ENCODE data around the gene IKZF1.

IKZF1 gene

DNA sequence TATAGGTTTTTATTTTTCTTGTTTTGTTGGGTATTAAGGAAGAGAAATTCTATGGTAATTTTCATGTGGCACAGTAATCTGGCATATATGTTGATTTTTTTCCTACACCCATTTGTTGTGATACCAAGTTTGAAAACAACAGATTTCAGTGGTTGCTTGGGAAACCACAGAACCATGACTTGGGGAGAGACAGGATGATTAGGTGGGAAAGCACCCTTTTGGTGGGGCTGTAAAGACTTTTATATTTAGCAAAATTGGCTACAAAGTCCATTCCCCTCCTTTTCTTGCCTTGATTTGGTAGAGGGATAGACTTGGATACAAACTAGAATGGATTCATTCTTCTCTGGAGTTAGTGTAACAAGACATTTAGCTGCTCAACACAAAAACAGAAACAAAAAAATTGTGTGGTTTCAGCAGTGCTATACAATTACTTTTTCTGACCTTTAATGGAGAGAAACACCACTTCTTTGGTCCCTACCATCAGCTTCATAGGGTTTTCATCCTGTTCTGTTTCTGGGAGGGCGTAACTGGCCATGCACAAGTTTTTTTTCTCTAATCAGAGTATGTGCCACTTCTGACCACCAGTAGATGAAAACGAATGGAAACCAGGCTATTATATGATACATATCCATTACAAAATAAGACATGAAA is 92.9 kb downstream of the IKZF1 start:
- Histone ChIP-seq H3K4me2 (peak overlapping the region; percentile 73), H3K9me3 (peaks cover 4% of the 10 kb centered on the region; the same call in 1 of the 2 replicates), H3K4me3 (no peak overlapping the region), H3K27me3 (no peaks in the 10 kb centered on the region), H3K9ac (no peak overlapping the region), H3K27ac (0 out of 2 replicates have a peak overlapping the region, but pooled peaks have one; percentile 49), H3K4me1 (peaks cover 58% of the 10 kb centered on the region), H3K36me3 (peaks cover 88% of the 10 kb centered on the region), H4K20me1 (peaks cover 37% of the 10 kb centered on the region)
- TF ChIP-seq Cebpa-rat (IDR thresholded peaks at IDR 0.05) = no peak

DNA sequence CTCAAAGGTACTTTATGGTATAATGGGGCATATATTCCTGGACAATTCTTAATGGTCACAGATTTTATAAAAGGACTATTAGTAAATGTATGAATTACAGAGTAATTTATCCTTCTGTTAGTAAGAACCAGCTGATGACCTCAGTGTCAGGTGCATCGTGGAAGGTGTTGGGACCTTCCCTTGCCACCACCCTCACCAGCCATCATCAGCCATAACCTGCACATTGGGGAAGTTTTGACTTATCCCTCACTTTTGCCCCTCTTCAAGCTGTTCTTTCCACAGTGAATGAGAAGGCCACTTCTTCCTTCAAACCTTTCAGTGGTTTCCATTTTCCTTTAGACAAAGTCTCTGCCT is 93.4 kb downstream of the IKZF1 start:
- Histone ChIP-seq H3K4me2 (no peak overlapping the region), H3K36me3 (peaks cover 88% of the 10 kb centered on the region), H3K27me3 (no peaks in the 10 kb centered on the region), H3K4me3 (no peak overlapping the region), H3K4me1 (peaks cover 53% of the 10 kb centered on the region), H3K9ac (no peak overlapping the region), H3K27ac (peak overlapping the region; percentile 49), H3K9me3 (peaks cover 4% of the 10 kb centered on the region; the same call in 1 of the 2 replicates), H4K20me1 (peaks cover 38% of the 10 kb centered on the region)
- TF ChIP-seq Cebpa-rat (IDR thresholded peaks at IDR 0.05) = no peak

DNA sequence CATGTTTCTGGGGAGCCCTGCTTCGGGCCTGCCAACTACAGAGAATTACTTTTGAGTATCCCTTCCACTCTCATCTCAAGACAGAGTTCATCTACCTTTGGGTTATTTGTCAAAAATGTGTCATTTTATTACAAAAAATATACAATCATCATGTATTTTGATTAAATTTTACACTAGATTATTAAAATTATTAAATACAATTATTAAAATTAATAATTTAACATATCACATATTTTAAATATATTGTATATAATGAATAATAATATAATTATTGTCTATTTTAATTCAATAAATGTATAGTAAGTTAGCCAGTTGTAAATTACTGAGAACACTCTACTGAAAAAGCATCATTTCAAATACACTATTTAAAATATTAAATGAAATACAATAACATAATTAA is 94.7 kb downstream of the IKZF1 start:
- H3K9me3 ChIP-seq = peaks cover 4% of the 10 kb centered on the region; the same call in 1 of the 2 replicates
- H3K4me3 ChIP-seq = no peak overlapping the region
- H4K20me1 ChIP-seq = peaks cover 42% of the 10 kb centered on the region
- TF ChIP-seq Cebpa-rat (IDR thresholded peaks at IDR 0.05) = no peak
- H3K4me1 ChIP-seq = peaks cover 43% of the 10 kb centered on the region
- H3K4me2 ChIP-seq = no peak overlapping the region
- H3K36me3 ChIP-seq = peaks cover 86% of the 10 kb centered on the region
- H3K27me3 ChIP-seq = no peaks in the 10 kb centered on the region
- no peak overlapping the region for H3K9ac ChIP-seq
- no peak overlapping the region for H3K27ac ChIP-seq

DNA sequence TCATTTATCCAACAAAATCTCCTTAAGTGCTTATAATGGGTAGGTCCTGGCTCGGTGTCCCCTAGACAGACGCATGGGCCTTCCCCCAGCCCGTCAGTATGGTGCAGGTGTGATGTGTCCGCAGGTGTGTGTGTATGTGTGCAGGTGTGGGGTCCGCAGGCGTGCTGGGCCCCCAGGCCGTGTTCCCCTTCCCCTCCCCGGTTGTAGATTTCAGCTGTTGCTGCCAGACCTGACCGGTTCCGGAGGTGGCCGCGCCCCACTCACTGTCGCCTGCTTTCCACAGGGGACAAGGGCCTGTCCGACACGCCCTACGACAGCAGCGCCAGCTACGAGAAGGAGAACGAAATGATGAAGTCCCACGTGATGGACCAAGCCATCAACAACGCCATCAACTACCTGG is 95.1 kb downstream of the IKZF1 start:
- no peak overlapping the region for H3K4me2 ChIP-seq
- H3K36me3 ChIP-seq = peaks cover 85% of the 10 kb centered on the region

DNA sequence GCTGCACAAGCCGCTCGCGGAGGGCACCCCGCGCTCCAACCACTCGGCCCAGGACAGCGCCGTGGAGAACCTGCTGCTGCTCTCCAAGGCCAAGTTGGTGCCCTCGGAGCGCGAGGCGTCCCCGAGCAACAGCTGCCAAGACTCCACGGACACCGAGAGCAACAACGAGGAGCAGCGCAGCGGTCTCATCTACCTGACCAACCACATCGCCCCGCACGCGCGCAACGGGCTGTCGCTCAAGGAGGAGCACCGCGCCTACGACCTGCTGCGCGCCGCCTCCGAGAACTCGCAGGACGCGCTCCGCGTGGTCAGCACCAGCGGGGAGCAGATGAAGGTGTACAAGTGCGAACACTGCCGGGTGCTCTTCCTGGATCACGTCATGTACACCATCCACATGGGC is 95.6 kb downstream of the IKZF1 start:
- Histone ChIP-seq H4K20me1 (peaks cover 47% of the 10 kb centered on the region), H3K4me2 (no peak overlapping the region), H3K27me3 (no peaks in the 10 kb centered on the region), H3K9me3 (peaks cover 4% of the 10 kb centered on the region; the same call in 1 of the 2 replicates), H3K4me1 (peaks cover 43% of the 10 kb centered on the region), H3K4me3 (no peak overlapping the region), H3K9ac (no peak overlapping the region), H3K27ac (no peak overlapping the region), H3K36me3 (peaks cover 84% of the 10 kb centered on the region)
- no peak for TF ChIP-seq Cebpa-rat (IDR thresholded peaks at IDR 0.05)

More for the DNA sequence above, 95.1 kb downstream of the IKZF1 start:
- Histone ChIP-seq H3K9me3 (peaks cover 4% of the 10 kb centered on the region; the same call in 1 of the 2 replicates), H3K4me1 (peaks cover 43% of the 10 kb centered on the region), H3K27me3 (no peaks in the 10 kb centered on the region), H3K27ac (no peak overlapping the region), H3K9ac (no peak overlapping the region), H4K20me1 (peaks cover 46% of the 10 kb centered on the region), H3K4me3 (no peak overlapping the region)
- TF ChIP-seq Cebpa-rat (IDR thresholded peaks at IDR 0.05) = no peak

DNA sequence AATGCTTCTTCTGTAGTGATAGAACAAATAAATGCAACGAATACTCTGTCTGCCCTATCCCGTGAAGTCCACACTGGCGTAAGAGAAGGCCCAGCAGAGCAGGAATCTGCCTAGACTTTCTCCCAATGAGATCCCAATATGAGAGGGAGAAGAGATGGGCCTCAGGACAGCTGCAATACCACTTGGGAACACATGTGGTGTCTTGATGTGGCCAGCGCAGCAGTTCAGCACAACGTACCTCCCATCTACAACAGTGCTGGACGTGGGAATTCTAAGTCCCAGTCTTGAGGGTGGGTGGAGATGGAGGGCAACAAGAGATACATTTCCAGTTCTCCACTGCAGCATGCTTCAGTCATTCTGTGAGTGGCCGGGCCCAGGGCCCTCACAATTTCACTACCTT is 99.9 kb downstream of the IKZF1 start:
- Histone ChIP-seq H3K27ac (no peak overlapping the region), H3K4me2 (no peak overlapping the region), H3K9ac (no peak overlapping the region), H3K9me3 (no peaks in the 10 kb centered on the region), H4K20me1 (peaks cover 47% of the 10 kb centered on the region), H3K27me3 (no peaks in the 10 kb centered on the region), H3K36me3 (peaks cover 49% of the 10 kb centered on the region), H3K4me3 (no peak overlapping the region), H3K4me1 (peaks cover 54% of the 10 kb centered on the region)
- no peak for TF ChIP-seq Cebpa-rat (IDR thresholded peaks at IDR 0.05)

DNA sequence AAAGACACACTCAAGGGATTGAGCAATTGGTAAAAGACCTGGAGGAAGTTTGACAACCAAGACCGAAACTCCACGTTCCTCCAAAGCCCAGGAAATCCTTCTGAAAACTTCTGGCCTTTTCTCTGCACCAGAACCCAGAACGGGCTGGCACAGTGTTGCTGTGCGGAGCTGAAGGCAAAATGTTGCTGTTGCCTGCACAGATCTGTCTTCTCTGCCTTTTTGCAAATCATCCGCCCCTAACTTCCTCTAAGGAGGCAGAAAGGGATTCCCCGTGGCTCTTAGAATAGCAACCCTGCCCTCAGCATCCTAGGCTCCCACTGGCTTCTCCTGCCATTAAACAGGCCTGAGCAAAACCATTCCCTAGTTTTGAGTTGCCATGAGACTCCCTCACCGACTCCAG is 100.7 kb downstream of the IKZF1 start:
- Histone ChIP-seq H3K4me3 (no peak overlapping the region), H3K36me3 (peaks cover 41% of the 10 kb centered on the region), H3K27ac (peak overlapping the region; percentile 43), H3K9ac (no peak overlapping the region), H4K20me1 (peaks cover 42% of the 10 kb centered on the region), H3K27me3 (no peaks in the 10 kb centered on the region), H3K9me3 (no peaks in the 10 kb centered on the region), H3K4me1 (peaks cover 63% of the 10 kb centered on the region), H3K4me2 (peak overlapping the region; percentile 38; the same call in 1 of the 2 replicates)
- no peak for TF ChIP-seq Cebpa-rat (IDR thresholded peaks at IDR 0.05)

DNA sequence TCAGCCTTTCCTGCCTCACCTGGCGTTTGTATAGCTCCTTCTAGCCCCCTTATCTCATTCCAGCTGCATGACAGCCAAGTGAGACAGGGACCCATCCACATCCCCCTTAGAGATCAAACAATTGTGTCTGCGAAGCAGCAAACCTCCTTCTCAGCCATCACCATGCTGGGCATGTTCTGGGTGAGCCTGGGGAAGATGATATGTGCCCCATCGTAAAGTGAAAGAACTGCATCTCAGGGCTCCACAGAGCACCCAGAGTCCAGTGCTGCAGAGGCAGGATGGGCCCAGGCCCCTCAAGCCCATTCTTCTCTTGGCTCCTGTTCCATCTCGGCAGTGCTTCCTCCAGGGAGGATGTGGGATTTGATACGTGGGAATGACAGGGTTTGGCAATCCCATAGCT is 102.4 kb downstream of the IKZF1 start:
- Histone ChIP-seq H3K4me3 (no peak overlapping the region), H3K4me1 (peaks cover 80% of the 10 kb centered on the region), H3K4me2 (peak overlapping the region; percentile 19; the same call in 1 of the 2 replicates), H3K9ac (no peak overlapping the region), H4K20me1 (peaks cover 27% of the 10 kb centered on the region), H3K36me3 (peaks cover 24% of the 10 kb centered on the region), H3K9me3 (no peaks in the 10 kb centered on the region), H3K27me3 (no peaks in the 10 kb centered on the region), H3K27ac (0 out of 2 replicates have a peak overlapping the region, but pooled peaks have one; percentile 11)
- TF ChIP-seq Cebpa-rat (IDR thresholded peaks at IDR 0.05) = no peak

DNA sequence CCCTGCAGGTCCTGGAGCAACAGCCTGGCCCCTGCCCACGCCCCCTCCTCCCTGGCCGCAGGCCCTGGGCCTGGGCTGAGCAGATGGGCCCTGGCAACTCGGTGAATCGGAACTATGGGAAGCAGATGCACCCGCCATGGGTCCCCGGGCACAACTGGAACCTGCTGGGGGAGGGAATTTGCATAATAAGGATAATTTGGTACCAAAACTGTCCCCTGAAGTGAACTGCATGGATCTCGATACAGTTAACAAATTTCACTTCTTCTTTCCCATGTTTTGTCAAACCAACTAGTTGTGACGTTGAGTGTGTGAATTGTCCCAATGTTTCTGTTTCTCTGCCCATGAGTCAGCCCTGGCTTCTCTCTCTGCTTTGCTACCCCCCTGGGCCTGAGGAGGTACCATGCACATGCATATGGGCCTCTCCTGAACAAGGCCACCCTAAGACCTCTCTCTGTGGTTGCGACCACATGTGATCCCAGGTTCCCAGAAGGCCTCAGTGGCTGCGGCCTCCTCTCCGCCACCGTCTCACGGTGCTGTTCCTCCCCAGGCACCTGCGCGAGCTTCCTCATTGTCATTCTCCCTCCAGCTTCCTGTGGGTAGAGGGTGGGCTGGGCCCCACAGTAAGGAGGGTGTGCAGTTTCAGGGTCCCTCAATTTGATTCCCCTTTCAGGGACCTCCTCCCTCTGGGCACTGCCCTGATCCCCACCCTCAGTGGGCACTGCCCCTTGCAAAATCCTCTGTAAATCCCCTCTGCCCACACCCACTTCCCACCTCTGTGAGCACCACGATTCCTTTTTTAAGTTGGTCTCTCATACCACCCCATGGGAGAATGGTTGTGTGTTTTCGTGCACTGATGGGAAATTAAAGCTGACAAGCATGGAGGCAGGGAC is 105.6 kb downstream of the IKZF1 start:
- peak overlapping the region; percentile 16 for H3K9ac ChIP-seq
- peak overlapping the region; percentile 20 for H3K4me3 ChIP-seq
- peak overlapping the region; percentile 89 for H3K4me2 ChIP-seq
- H3K9me3 ChIP-seq = no peaks in the 10 kb centered on the region
- no peaks in the 10 kb centered on the region for H4K20me1 ChIP-seq
- peaks cover 84% of the 10 kb centered on the region for H3K4me1 ChIP-seq
- H3K36me3 ChIP-seq = no peaks in the 10 kb centered on the region
- peak overlapping the region; percentile 71 for H3K27ac ChIP-seq
- TF ChIP-seq Cebpa-rat (IDR thresholded peaks at IDR 0.05) = no peak
- no peaks in the 10 kb centered on the region for H3K27me3 ChIP-seq

DNA sequence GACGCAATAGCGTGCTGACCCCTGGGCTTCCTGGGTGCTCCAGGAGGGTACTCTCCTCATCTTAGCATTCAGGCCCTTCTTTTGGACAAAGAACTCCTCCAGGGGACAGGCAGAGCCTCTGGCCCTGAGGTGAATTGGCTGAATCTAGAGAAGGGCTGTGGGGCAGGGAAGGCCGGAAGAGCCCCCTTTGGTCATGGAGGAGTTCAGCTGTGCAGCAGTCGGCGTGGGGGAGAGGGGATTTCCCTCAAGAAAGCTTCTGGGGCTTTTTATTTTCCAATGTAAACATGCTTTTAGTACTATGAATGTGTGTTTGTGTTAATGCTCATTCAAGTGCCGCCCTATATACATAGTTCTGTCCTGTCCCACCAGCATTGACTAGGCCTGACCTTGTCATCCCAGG is 106.8 kb downstream of the IKZF1 start:
- no peak overlapping the region for H3K9ac ChIP-seq
- H3K27ac ChIP-seq = peak overlapping the region; percentile 71

More for the DNA sequence above, 106.8 kb downstream of the IKZF1 start:
- no peaks in the 10 kb centered on the region for H3K9me3 ChIP-seq
- H3K36me3 ChIP-seq = no peaks in the 10 kb centered on the region
- H3K4me2 ChIP-seq = peak overlapping the region; percentile 89
- H4K20me1 ChIP-seq = no peaks in the 10 kb centered on the region
- H3K4me1 ChIP-seq = peaks cover 83% of the 10 kb centered on the region
- H3K27me3 ChIP-seq = no peaks in the 10 kb centered on the region
- no peak overlapping the region for H3K4me3 ChIP-seq
- no peak for TF ChIP-seq Cebpa-rat (IDR thresholded peaks at IDR 0.05)

Data from BLaER1 (cell line).